ENCODE data around the gene MTNR1B.

DNA sequence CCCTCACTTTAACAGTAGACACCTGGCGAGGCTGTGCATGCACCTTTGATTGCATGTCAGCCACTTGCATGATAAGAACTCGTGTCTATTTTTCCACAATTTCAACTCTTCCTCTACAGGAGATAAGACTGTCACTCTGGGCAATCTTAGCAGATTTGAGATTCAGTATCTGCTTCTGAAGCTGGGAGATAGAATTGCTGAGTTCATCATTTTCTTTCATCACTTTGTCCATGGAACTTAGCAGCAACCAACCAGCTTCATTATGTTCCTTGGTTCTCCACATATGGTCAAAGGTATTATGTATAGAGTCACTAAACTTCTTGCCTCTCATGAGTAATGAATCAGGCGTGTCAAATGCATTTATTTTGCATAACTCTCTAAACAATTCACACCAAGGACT lies 17.1 kb downstream of the MTNR1B start:
- TF ChIP-seq, protein P1, sequence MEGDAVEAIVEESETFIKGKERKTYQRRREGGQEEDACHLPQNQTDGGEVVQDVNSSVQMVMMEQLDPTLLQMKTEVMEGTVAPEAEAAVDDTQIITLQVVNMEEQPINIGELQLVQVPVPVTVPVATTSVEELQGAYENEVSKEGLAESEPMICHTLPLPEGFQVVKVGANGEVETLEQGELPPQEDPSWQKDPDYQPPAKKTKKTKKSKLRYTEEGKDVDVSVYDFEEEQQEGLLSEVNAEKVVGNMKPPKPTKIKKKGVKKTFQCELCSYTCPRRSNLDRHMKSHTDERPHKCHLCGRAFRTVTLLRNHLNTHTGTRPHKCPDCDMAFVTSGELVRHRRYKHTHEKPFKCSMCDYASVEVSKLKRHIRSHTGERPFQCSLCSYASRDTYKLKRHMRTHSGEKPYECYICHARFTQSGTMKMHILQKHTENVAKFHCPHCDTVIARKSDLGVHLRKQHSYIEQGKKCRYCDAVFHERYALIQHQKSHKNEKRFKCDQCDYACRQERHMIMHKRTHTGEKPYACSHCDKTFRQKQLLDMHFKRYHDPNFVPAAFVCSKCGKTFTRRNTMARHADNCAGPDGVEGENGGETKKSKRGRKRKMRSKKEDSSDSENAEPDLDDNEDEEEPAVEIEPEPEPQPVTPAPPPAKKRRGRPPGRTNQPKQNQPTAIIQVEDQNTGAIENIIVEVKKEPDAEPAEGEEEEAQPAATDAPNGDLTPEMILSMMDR (IDR thresholded peaks at IDR 0.05), result no peak
- TF ChIP-seq POLR2A (IDR thresholded peaks at IDR 0.05), result no peak
